LNCAP (cell line): ENCODE data around the gene HOXD1.

Source experiments
- TF ChIP-seq, protein P1 (sequence below): fragments of 450-650 bp; IDR thresholded peaks from 2 replicates; pipeline ENCODE4 v1.5.1; 2017; ENCODE audit warnings: mild to moderate bottlenecking

HOXD1 gene

GRCh38 chr2:176234156-176234555, 45.7 kb downstream of the HOXD1 start:
- TF ChIP-seq, protein P1, sequence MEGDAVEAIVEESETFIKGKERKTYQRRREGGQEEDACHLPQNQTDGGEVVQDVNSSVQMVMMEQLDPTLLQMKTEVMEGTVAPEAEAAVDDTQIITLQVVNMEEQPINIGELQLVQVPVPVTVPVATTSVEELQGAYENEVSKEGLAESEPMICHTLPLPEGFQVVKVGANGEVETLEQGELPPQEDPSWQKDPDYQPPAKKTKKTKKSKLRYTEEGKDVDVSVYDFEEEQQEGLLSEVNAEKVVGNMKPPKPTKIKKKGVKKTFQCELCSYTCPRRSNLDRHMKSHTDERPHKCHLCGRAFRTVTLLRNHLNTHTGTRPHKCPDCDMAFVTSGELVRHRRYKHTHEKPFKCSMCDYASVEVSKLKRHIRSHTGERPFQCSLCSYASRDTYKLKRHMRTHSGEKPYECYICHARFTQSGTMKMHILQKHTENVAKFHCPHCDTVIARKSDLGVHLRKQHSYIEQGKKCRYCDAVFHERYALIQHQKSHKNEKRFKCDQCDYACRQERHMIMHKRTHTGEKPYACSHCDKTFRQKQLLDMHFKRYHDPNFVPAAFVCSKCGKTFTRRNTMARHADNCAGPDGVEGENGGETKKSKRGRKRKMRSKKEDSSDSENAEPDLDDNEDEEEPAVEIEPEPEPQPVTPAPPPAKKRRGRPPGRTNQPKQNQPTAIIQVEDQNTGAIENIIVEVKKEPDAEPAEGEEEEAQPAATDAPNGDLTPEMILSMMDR = no peak

DNA sequence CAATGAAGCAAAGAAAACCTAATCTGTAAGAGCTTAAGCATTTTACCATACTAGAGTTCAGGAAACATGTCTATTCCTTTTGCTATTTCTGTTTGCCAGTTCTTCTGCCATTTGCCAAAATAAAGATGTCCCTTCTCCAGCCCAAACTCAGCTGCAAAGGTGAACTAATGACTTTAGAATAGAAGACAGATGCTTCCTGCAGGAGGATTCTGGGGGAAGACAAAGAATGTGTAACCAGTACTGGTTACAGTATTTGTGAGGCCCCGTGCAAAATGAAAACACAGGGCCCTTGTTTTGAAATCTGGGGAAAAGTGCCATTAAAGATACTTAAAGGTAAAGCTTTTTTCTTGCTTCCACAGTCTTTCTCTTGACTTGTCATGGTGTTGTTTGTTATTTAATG, 46.5 kb downstream of the HOXD1 start:
- TF ChIP-seq, protein P1 = no peak

GRCh38 chr2:176237456-176237855, 49.0 kb downstream of the HOXD1 start:
- TF ChIP-seq, protein P1 = no peak

- TF ChIP-seq, protein P1 = no peak
Measured at GRCh38 chr2:176239031-176239430, 50.6 kb downstream of the HOXD1 start.

- TF ChIP-seq, protein P1 = no peak
Measured at GRCh38 chr2:176240301-176240700, 51.8 kb downstream of the HOXD1 start.
